Measurements from ENCODE around the gene FOXM1. TPM values are rescaled to one million over a fixed set of nuclear protein-coding genes. Genes with fewer than 3 reads are reported as not detected.
A peak's percentile ranks its signal among the peaks of the same experiment; 100 is the strongest.

FOXM1 gene
- total RNA-seq, 1 experiment from 2014 or later, result 32.9 TPM

- no peak for DNase-seq (ENCODE audit: low spot score)
Observed at GRCh38 chr12:2842948-2843347, 34.0 kb downstream of the FOXM1 start.

GRCh38 chr12:2841056-2841650 lies 35.8 kb downstream of the FOXM1 start:
- DNase-seq (ENCODE audit: low spot score), result no peak

- DNase-seq (ENCODE audit: low spot score), result no peak
Observed at GRCh38 chr12:2836574-2836973, 40.4 kb downstream of the FOXM1 start.

- no peak for DNase-seq (ENCODE audit: low spot score)
Observed at GRCh38 chr12:2835691-2836403, 41.1 kb downstream of the FOXM1 start.

- no peak for DNase-seq (ENCODE audit: low spot score)
Observed at GRCh38 chr12:2834581-2835491, 42.1 kb downstream of the FOXM1 start, which contains the start of gene NRIP2. Gene NRIP2 (minus strand): TSS chr12:2835035. CDS start chr12:2834983, 52 bp downstream.

GRCh38 chr12:2833810-2834209 lies 43.2 kb downstream of the FOXM1 start:
- no peak for DNase-seq (ENCODE audit: low spot score)

- no peak for DNase-seq (ENCODE audit: low spot score)
Observed at GRCh38 chr12:2833327-2833726, 43.6 kb downstream of the FOXM1 start.

- no peak for DNase-seq (ENCODE audit: low spot score)
Observed at GRCh38 chr12:2832550-2833127, 44.3 kb downstream of the FOXM1 start.

- DNase-seq (ENCODE audit: low spot score), result no peak
Observed at GRCh38 chr12:2829275-2829674, 47.7 kb downstream of the FOXM1 start.

- no peak for DNase-seq (ENCODE audit: low spot score)
Observed at GRCh38 chr12:2826721-2827515, 50.1 kb downstream of the FOXM1 start.

- no peak for DNase-seq (ENCODE audit: low spot score)
Observed at GRCh38 chr12:2826036-2826435, 50.9 kb downstream of the FOXM1 start.

GRCh38 chr12:2825132-2825531 lies 51.8 kb downstream of the FOXM1 start:
- DNase-seq (ENCODE audit: low spot score), result no peak

GRCh38 chr12:2824541-2824940 lies 52.4 kb downstream of the FOXM1 start:
- DNase-seq (ENCODE audit: low spot score), result no peak

- DNase-seq (ENCODE audit: low spot score), result no peak
Observed at GRCh38 chr12:2823483-2823882, 53.5 kb downstream of the FOXM1 start.

GRCh38 chr12:2820432-2820831 lies 56.5 kb downstream of the FOXM1 start:
- DNase-seq (ENCODE audit: low spot score), result no peak

- DNase-seq (ENCODE audit: low spot score), result no peak
Observed at GRCh38 chr12:2819810-2820209, 57.2 kb downstream of the FOXM1 start.

GRCh38 chr12:2813214-2814185 lies 63.5 kb downstream of the FOXM1 start:
- DNase-seq (ENCODE audit: low spot score), result peak; percentile 32

GRCh38 chr12:2812290-2813213 lies 64.4 kb downstream of the FOXM1 start, which contains the start of gene ITFG2:
Gene ITFG2 (plus strand): TSS chr12:2812668. CDS start chr12:2812761, 93 bp downstream.
- peak; percentile 95 for DNase-seq (ENCODE audit: low spot score)

- no peak for DNase-seq (ENCODE audit: low spot score)
Observed at GRCh38 chr12:2811801-2812200, 65.2 kb downstream of the FOXM1 start.

All from A172 (cell line).